Measurements from ENCODE around the gene ZNF580. TPM values are rescaled to one million over a fixed set of nuclear protein-coding genes. Genes with fewer than 3 reads are reported as not detected.

Gene ZNF580
- total RNA-seq, 1 experiment from 2014 or later: 22.8 TPM

DNA sequence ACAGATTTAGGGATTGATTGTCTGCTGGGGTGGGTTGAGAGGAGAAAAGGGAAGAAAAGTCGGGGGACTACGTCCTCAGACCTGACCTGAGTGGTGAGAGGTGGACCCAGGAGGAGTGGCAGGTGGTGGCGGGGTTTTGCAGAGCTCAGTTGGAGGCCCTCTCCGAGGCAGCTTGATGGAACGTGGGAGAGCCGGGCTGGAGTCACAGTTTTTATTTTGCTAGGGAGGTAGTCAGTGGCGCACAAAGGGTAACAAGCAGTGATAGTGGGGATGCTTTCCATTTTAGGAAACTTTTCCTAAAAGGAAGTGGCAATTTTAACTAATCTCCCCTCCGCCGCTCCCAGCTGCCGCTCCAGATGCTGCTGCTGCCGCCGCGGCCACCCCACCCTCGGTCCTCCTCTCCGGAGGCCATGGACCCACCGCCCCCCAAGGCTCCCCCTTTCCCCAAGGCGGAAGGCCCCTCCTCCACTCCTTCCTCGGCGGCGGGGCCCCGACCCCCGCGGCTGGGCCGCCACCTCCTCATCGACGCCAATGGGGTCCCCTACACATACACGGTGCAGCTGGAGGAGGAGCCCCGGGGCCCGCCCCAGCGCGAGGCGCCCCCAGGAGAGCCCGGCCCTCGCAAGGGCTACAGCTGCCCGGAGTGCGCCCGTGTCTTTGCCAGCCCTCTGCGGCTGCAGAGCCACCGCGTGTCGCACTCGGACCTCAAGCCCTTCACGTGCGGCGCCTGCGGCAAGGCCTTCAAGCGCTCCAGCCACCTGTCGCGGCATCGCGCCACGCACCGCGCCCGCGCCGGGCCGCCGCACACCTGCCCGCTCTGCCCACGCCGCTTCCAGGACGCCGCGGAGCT is 1.6 kb downstream of the ZNF580 start:
- Histone ChIP-seq H4K91ac (ENCODE audit: insufficient read length, low read depth, low read length) (no peak overlapping the region), H3K27ac (ENCODE audit: insufficient read length, low read depth, low read length) (no peak overlapping the region), H2AFZ (ENCODE audit: low read length) (no peak overlapping the region), H4K20me1 (ENCODE audit: control insufficient read depth, insufficient read depth, insufficient read length) (no peaks in the 10 kb centered on the region), H3K79me2 (ENCODE audit: insufficient read depth, low read length) (peaks cover 7% of the 10 kb centered on the region; the same call in 1 of the 2 replicates), H4K8ac (replicated peaks; ENCODE audit: insufficient read length, low read depth, low read length) (no peak overlapping the region), H3T11ph (ENCODE audit: low read length) (no peak overlapping the region), H2BK5ac (ENCODE audit: insufficient read length, low read length) (no peak overlapping the region), H3K79me1 (ENCODE audit: insufficient read depth, low read depth, low read length, poor library complexity, severe bottlenecking) (peaks cover 3% of the 10 kb centered on the region), H4K5ac (ENCODE audit: insufficient read length, low read depth, low read length) (no peak overlapping the region), H3K23ac (ENCODE audit: insufficient read length, low read depth, low read length) (no peak overlapping the region), H3K56ac (ENCODE audit: insufficient read length, low read depth, low read length) (no peak overlapping the region), H2BK12ac (ENCODE audit: insufficient read length, low read depth, low read length) (no peak overlapping the region), H3K4ac (ENCODE audit: low read depth, low read length) (no peak overlapping the region), H2BK120ac (ENCODE audit: low read depth, low read length, poor library complexity, severe bottlenecking) (no peak overlapping the region), H3K9me3 (ENCODE audit: control insufficient read depth, low read depth, low read length) (no peaks in the 10 kb centered on the region), H3K23me2 (ENCODE audit: insufficient read length, low read depth, low read length, poor library complexity, severe bottlenecking) (peaks cover 30% of the 10 kb centered on the region), H3K14ac (ENCODE audit: insufficient read depth, low read length) (no peak overlapping the region), H3K18ac (ENCODE audit: insufficient read length, low read depth, low read length) (no peak overlapping the region), H3K4me1 (ENCODE audit: insufficient read depth, low read length) (no peaks in the 10 kb centered on the region), H2BK20ac (ENCODE audit: low read depth, low read length, poor library complexity, severe bottlenecking) (no peak overlapping the region), H3K27me3 (ENCODE audit: insufficient read depth, low read length) (no peaks in the 10 kb centered on the region), H2AK5ac (ENCODE audit: insufficient read length, low read length) (no peak overlapping the region), H2BK15ac (ENCODE audit: low read depth, low read length) (no peak overlapping the region), H3K9ac (ENCODE audit: extremely low read depth, insufficient read length, low read length) (peak overlapping the region; percentile 14), H3K4me2 (ENCODE audit: insufficient read depth, insufficient read length, low read length) (peak overlapping the region; percentile 73)
- no peak for DNase-seq
- H3K27me3 Mint-ChIP-seq (ENCODE audit: low read depth): peaks cover 3% of the 10 kb centered on the region; the same call in 1 of the 2 replicates
- peak overlapping the region; percentile 97 for H3K4me3 Mint-ChIP-seq
- TF ChIP-seq, protein P1, sequence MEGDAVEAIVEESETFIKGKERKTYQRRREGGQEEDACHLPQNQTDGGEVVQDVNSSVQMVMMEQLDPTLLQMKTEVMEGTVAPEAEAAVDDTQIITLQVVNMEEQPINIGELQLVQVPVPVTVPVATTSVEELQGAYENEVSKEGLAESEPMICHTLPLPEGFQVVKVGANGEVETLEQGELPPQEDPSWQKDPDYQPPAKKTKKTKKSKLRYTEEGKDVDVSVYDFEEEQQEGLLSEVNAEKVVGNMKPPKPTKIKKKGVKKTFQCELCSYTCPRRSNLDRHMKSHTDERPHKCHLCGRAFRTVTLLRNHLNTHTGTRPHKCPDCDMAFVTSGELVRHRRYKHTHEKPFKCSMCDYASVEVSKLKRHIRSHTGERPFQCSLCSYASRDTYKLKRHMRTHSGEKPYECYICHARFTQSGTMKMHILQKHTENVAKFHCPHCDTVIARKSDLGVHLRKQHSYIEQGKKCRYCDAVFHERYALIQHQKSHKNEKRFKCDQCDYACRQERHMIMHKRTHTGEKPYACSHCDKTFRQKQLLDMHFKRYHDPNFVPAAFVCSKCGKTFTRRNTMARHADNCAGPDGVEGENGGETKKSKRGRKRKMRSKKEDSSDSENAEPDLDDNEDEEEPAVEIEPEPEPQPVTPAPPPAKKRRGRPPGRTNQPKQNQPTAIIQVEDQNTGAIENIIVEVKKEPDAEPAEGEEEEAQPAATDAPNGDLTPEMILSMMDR (conservative IDR thresholded peaks at IDR 0.05): no peak
- H3K27ac Mint-ChIP-seq: peak overlapping the region; percentile 86 to 96 (median 96); a peak in 6 of 7 replicates
- peaks cover 0 to 4% of the 10 kb centered on the region in 2 experiments; a peak in 3 of 5 replicates for H3K9me3 Mint-ChIP-seq
- no CpG with 5 or more reads among the region's 65 CpGs for WGBS (ENCODE audit: extremely low coverage, insufficient read length, low lambda C conversion rate)
- peaks cover 22 to 39% of the 10 kb centered on the region in 2 experiments for H3K4me1 Mint-ChIP-seq
- peaks cover 24 to 42% (median 37%) of the 10 kb centered on the region in 3 experiments for H3K36me3 Mint-ChIP-seq (ENCODE audit: insufficient read depth in 1 of 3, low read depth in 3 of 3)
